ENCODE data around the gene RAMP2.

GRCh38 chr17:42774066-42774745 is 13.2 kb downstream of the RAMP2 start:
- TF ChIP-seq CTCF (conservative IDR thresholded peaks at IDR 0.05; ENCODE audit: low read depth, low read length) (no peak), CEBPB (IDR thresholded peaks at IDR 0.05; ENCODE audit: low read depth, low read length) (no peak), POLR2A (IDR thresholded peaks at IDR 0.05; ENCODE audit: low read depth, low read length) (no peak)
